PC-3 (cell line): ENCODE results near the gene FAAP100. TPM values are rescaled to one million over a fixed set of nuclear protein-coding genes. Genes with fewer than 3 reads are reported as not detected.

ENCODE experiments used
- ATAC-seq: fragments of 200-7000 bp; cut with Tn5 transposase; 2 replicates; pipeline ENCODE4 v1.9.1; 2020; ENCODE audit warnings: mild to moderate bottlenecking, moderate library complexity
- BruUV-seq: library from RNA; stranded (reverse); fragments of 400-500 nt; replicated peaks from 2 replicates; lab custom pipeline; 2021; lab: Mats Ljungman, UMichigan
- CTCF ChIA-PET: fragments of 300-600 bp; sonication (Branson Sonifier 250); formaldehyde crosslinking; loops from one replicate; lab custom pipeline; 2022; ENCODE audit warnings: antibody characterized with exemption; lab: Charles Lee
- POLR2A ChIA-PET: fragments of 300-600 bp; sonication (Branson Sonifier 250); formaldehyde crosslinking; loops from one replicate; lab custom pipeline; 2022; ENCODE audit warnings: antibody characterized with exemption; ENCODE audit not compliant: unreplicated experiment; lab: Charles Lee
- DNase-seq: peaks from one replicate; pipeline ENCODE4 v3.0.0-alpha.2; 2015
- H2AFZ ChIP-seq: fragments of 300-600 bp; sonication (generic); 2 replicates; pipeline ENCODE4 v1.6.0; 2016; ENCODE audit warnings: antibody characterized with exemption, low read length
- H3F3A ChIP-seq: fragments of 300-600 bp; sonication (generic); one replicate; pipeline ENCODE4 v1.6.0; 2017; ENCODE audit warnings: antibody characterized with exemption, low read length, control low read depth, mild to moderate bottlenecking; ENCODE audit not compliant: unreplicated experiment
- H3K27ac ChIP-seq: fragments of 300-600 bp; sonication (generic); 2 replicates; pipeline ENCODE4 v1.5.1; 2016; ENCODE audit warnings: mild to moderate bottlenecking, low read length
- H3K27me3 ChIP-seq: fragments of 300-600 bp; sonication (generic); 2 replicates; pipeline ENCODE4 v1.6.1; 2016; ENCODE audit warnings: low read length, mixed read lengths
- H3K36me3 ChIP-seq: fragments of 300-600 bp; sonication (generic); 2 replicates; pipeline ENCODE4 v1.6.1; 2016; ENCODE audit warnings: low read depth, mixed run types, low read length, mixed read lengths
- H3K4me1 ChIP-seq: fragments of 300-600 bp; sonication (generic); 2 replicates; pipeline ENCODE4 v1.5.1; 2016; ENCODE audit warnings: low read length; ENCODE audit not compliant: insufficient read depth
- H3K4me2 ChIP-seq: fragments of 300-600 bp; sonication (generic); 2 replicates; pipeline ENCODE4 v1.6.0; 2016; ENCODE audit warnings: low read length
- H3K4me3 ChIP-seq: fragments of 300-600 bp; sonication (generic); 2 replicates; pipeline ENCODE4 v1.5.1; 2016; ENCODE audit warnings: mild to moderate bottlenecking, low read length, mixed read lengths
- H3K79me2 ChIP-seq: fragments of 300-600 bp; sonication (generic); 2 replicates; pipeline ENCODE4 v1.6.1; 2017; ENCODE audit warnings: low read length, mixed read lengths
- H3K9ac ChIP-seq: fragments of 300-600 bp; sonication (generic); 2 replicates; pipeline ENCODE4 v1.6.0; 2016; ENCODE audit warnings: mild to moderate bottlenecking, low read length
- H3K9me2 ChIP-seq: fragments of 300-600 bp; sonication (generic); replicated peaks from 2 replicates; pipeline ENCODE4 v1.6.1; 2016; ENCODE audit warnings: mixed run types, low read length, mixed read lengths
- H3K9me3 ChIP-seq: fragments of 300-600 bp; sonication (generic); 2 replicates; pipeline ENCODE4 v1.6.1; 2016; ENCODE audit warnings: low read length, mixed read lengths
- H4K20me1 ChIP-seq: fragments of 300-600 bp; sonication (generic); 2 replicates; pipeline ENCODE4 v1.6.1; 2016; ENCODE audit warnings: low read length, mixed read lengths
- CTCF ChIP-seq: fragments of 300-600 bp; sonication (generic); conservative IDR thresholded peaks from 2 replicates; pipeline ENCODE4 v1.5.1; 2017; ENCODE audit warnings: antibody characterized with exemption, low read depth, mild to moderate bottlenecking, low read length
- EZH2 ChIP-seq: fragments of 300-600 bp; sonication (generic); IDR thresholded peaks from one replicate; pipeline ENCODE4 v1.6.1; 2017; ENCODE audit warnings: antibody characterized with exemption, mild to moderate bottlenecking, low read length; ENCODE audit not compliant: unreplicated experiment
- EZH2phosphoT487 ChIP-seq: fragments of 300-600 bp; sonication (generic); IDR thresholded peaks from 2 replicates; pipeline ENCODE4 v1.6.1; 2018; ENCODE audit warnings: mild to moderate bottlenecking, antibody characterized with exemption, low read length, borderline replicate concordance
- intact Hi-C: fragments of 100-400 bp; cut with micrococcal nuclease; formaldehyde crosslinking; loops from 2 replicates; pipeline ENCODE4 v1.9.0; 2023
- total RNA-seq: library from RNA; depleted of rRNA; stranded (reverse); fragments of >200 nt; gene quantifications from 2 replicates; pipeline ENCODE4 v1.2.3, GENCODE V29; 2014

Gene FAAP100
- total RNA-seq, 1 experiment from 2014 or later = 23.3 TPM

- no TSS peak for BruUV-seq
- ATAC-seq = no peak
- peaks cover 79% of the 10 kb centered on the region for H4K20me1 ChIP-seq
- H2AFZ ChIP-seq = no peak overlapping the region
- H3K27ac ChIP-seq = no peak overlapping the region
- TF ChIP-seq EZH2phosphoT487 (no peak), EZH2 (no peak), CTCF (no peak)
- CTCF ChIA-PET = no interaction called here
- peaks cover 53% of the 10 kb centered on the region for H3K36me3 ChIP-seq
- POLR2A ChIA-PET = interaction anchor here (0.5 kb wide), 2 partner anchors 25 to 66 kb away, joined by 3 to 5 read pairs; partner anchors contain the start of gene ACTG1
- no peak overlapping the region for H3K4me2 ChIP-seq
- intact Hi-C loops = no loop called here
- no peaks in the 10 kb centered on the region for H3K9me3 ChIP-seq
- H3K79me2 ChIP-seq = peaks cover 53% of the 10 kb centered on the region
- no peaks in the 10 kb centered on the region for H3K9me2 ChIP-seq
- H3F3A ChIP-seq = peaks cover 4% of the 10 kb centered on the region
- DNase-seq = no peak
- H3K27me3 ChIP-seq = no peaks in the 10 kb centered on the region
- H3K4me3 ChIP-seq = no peak overlapping the region
- no peak overlapping the region for H3K9ac ChIP-seq
- H3K4me1 ChIP-seq = peaks cover 45% of the 10 kb centered on the region
Observed at GRCh38 chr17:81578561-81579225, 26.5 kb upstream of the FAAP100 start.

- H3K79me2 ChIP-seq = peaks cover 54% of the 10 kb centered on the region
- DNase-seq = peak; percentile 38
- H3F3A ChIP-seq = peaks cover 4% of the 10 kb centered on the region
- no peak overlapping the region for H3K9ac ChIP-seq
- H3K27ac ChIP-seq = no peak overlapping the region
- intact Hi-C loops = no loop called here
- H3K4me1 ChIP-seq = peaks cover 38% of the 10 kb centered on the region
- ATAC-seq = no peak
- H3K4me2 ChIP-seq = no peak overlapping the region
- no peaks in the 10 kb centered on the region for H3K9me3 ChIP-seq
- TF ChIP-seq CTCF = no peak
- no peak for TF ChIP-seq EZH2phosphoT487
- no peak for TF ChIP-seq EZH2
- ChIA-PET POLR2A (interaction anchor here (0.5 kb wide), 1 partner anchor 25 kb away, joined by 5 read pairs; no protein-coding TSS in a partner anchor), CTCF (no interaction called here)
- H3K4me3 ChIP-seq = no peak overlapping the region
- peaks cover 72% of the 10 kb centered on the region for H4K20me1 ChIP-seq
- H3K9me2 ChIP-seq = no peaks in the 10 kb centered on the region
- no peak overlapping the region for H2AFZ ChIP-seq
- H3K27me3 ChIP-seq = no peaks in the 10 kb centered on the region
- peaks cover 49% of the 10 kb centered on the region for H3K36me3 ChIP-seq
- no TSS peak for BruUV-seq
Observed at GRCh38 chr17:81578038-81578441, 25.9 kb upstream of the FAAP100 start.
